SKM-1 treated with dmso at 0.1 percent for 144 hours (cell line): ENCODE results near the gene LLPH.
"Not testable (repeated sequence)": the region's sequence is repeated elsewhere in the genome, so short reads cannot be mapped to it uniquely, and the experiment has no call there.

Experiments
- DNase-seq: peaks from one replicate; lab custom pipeline; 2025; ENCODE audit not compliant: unreplicated experiment; lab: John Stamatoyannopoulos, UW

The LLPH gene

DNA sequence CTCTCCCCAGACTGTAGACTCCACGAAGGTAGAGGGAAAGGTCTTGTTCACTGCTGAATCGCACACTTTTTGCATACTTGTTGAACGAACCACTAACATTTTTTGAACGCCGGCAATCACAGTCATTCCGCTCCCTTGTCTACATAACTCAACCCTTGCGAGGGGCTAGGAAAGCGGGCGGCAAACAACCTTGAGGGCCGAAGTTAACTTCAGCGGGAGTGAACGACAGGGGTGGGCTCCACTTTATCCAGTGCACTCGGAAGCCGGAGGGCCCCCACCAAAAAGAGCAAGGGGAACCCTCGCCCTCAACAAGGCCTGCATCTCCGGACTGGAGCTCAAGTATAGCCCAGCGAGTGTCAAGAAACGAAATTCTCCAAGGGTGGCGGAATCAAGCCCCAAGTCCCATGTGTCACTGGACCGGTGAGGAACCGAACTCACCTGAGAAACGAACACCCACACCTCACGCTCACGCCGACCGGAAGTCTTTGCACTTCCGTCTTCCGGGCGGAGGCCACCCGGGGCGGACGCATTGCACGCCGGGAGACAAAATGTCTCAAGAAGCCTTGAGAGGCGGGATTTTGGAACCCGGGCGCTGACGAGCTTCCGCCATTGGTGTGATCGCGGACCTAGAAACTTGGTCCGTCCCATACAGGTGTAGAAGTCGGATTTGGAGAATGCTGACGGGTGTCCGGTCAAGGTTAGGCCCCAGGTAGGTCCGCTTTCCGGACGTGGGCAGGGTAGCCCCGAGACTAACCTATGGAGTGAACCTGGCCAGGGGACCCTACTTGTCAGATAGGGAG is at the start of gene LLPH:
LLPH (minus strand) TSS at position 484 of the 800 bp plus-strand sequence. CDS start 1,644 bp downstream, outside the sequence.
- DNase-seq, result peak; percentile 58

GRCh38 chr12:66176105-66176900 is 45.8 kb upstream of the LLPH start:
- DNase-seq, result no peak

- not testable (repeated sequence) for DNase-seq
Observed at GRCh38 chr12:66174391-66175325, 44.1 kb upstream of the LLPH start.

- DNase-seq, result no peak
Observed at GRCh38 chr12:66170606-66171005, 40.1 kb upstream of the LLPH start.

DNA sequence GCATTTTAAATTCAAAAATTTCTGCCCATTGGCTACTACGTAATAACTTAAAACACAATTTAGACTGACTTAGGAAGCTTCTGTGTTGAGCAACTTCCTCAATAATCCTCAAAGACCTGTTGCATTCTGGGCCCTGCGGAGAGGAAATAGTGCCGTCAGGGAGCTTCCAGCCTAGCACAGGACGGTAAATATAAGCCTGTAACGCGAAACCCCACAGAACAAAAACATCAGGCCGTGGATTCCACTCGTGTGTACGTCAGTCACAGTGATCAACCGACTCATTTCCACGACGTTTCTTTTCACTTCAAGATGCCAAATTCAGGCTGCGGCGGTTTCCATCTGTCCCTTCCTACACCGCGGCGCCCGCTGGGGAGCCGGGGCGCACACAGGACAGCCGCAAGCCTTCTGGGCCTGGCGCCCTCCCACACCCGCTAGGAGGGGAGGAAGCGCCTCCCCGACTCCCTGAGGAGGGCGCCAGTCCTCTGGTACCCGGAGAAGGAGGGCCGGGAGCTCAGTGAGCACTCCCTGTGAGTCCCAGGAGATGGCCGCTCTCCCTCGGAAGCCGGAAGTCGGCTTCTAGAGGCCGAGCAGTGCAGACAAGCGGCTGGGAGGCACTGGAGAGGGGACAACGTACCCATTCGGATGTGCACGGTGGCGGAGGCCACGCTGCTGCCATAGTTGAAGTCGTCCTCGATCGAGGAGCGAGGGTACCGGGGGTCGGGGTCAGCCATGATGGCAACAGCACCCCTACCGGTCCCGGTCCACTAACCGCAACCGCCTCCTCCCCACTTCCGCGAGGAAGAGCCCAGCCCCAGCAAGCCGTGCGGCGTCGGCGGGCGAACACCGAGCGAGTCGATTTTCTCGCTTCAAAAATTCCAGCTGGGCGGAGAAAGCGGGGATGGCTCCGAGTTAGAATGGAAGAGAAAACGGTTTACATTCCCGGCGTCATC is 38.9 kb upstream of the LLPH start, which contains the start of gene TMBIM4:
TMBIM4 (minus strand) TSS at position 776 of the 950 bp plus-strand sequence; CDS start at position 731, 45 bp downstream.
- DNase-seq, result peak; percentile 74

DNA sequence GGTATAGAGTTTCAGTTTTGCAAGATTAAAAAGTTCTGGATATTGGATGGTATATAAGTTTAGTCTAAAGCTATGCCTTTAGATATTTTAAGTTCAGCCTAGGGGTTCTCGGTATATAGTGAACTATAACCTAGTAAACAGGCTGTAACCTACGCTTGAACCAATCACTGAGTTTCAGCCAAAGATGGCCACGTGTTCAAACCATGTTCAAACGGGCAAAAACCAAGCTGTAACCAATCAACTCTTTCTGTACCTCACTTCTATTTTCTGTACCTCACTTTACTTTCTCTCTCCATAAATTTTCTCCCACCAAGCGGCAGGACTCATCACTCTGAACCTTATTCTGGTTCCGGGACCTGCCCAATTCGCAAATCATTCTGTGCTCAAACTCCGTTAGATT is 37.9 kb upstream of the LLPH start:
- no peak for DNase-seq

GRCh38 chr12:66166561-66166960 is 36.0 kb upstream of the LLPH start:
- DNase-seq, result no peak

- no peak for DNase-seq
Observed at GRCh38 chr12:66165141-66165540, 34.6 kb upstream of the LLPH start.

DNA sequence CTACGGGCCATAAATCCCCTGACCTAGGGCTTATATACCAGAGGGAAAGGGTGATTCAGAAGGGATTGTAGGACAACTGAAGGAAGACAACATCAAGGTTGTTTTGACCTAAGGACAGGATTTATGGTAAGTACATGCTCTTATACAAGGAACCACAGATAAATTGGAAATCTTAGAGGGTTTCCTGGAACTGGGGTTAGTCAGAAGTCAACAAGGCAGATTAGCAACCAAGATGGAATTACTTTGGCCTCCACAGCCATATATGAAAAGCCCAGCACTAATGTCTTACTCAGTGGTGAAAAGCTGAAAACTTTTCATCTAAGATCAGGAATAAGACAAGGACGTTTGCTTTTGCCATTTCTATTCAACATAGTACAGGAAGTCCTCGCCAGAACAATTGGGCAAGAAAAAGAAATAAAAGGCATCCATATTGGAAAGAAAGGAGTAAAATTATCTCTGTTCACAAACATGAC is 33.8 kb upstream of the LLPH start:
- no peak for DNase-seq

- DNase-seq, result no peak
Observed at GRCh38 chr12:66163289-66163688, 32.7 kb upstream of the LLPH start.

- DNase-seq, result no peak
Observed at GRCh38 chr12:66162701-66163100, 32.2 kb upstream of the LLPH start.

- no peak for DNase-seq
Observed at GRCh38 chr12:66160704-66161103, 30.2 kb upstream of the LLPH start.

GRCh38 chr12:66159123-66159522 is 28.6 kb upstream of the LLPH start:
- DNase-seq, result no peak

DNA sequence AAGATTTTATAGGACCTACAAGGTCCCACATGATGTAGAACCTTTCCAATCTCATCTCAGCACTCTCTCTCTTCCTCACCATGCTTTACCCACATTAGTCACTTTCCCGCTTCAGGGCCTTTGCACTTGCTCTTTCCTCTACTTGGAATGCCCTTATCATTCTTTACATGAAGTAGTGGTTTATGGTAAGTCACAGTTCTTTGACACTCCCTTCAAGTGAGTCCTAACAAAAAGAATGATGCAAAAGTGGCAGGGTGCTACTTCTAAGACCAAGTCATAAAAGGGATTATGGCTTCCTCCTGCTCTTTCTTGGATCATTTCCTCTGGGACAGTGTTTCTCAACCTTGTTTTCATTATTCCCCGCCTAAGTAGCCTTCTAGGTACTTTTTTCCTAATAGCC is 26.1 kb upstream of the LLPH start:
- DNase-seq, result no peak

- DNase-seq, result no peak
Observed at GRCh38 chr12:66154776-66155175, 24.2 kb upstream of the LLPH start.

DNA sequence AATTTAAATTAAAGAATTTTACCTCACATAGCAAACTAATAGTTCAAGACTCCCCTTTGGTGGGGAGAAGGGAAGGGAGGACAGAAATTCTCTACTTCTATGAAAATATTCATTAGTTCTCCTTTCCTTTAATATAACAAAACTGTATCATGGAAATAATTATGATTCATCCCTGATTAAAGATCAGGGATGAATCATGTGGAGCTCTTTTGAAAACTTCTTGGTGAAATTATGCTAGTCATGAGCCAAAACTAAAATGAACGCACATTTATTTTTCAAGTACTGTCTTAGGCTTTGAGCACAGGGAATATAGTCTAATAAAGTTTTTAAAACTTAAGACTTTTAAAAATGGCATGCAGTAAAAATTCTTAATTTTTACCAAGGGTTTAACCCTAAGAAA is 22.2 kb upstream of the LLPH start:
- DNase-seq, result no peak

GRCh38 chr12:66149702-66150398 is 19.3 kb upstream of the LLPH start:
- DNase-seq, result peak; percentile 73

DNA sequence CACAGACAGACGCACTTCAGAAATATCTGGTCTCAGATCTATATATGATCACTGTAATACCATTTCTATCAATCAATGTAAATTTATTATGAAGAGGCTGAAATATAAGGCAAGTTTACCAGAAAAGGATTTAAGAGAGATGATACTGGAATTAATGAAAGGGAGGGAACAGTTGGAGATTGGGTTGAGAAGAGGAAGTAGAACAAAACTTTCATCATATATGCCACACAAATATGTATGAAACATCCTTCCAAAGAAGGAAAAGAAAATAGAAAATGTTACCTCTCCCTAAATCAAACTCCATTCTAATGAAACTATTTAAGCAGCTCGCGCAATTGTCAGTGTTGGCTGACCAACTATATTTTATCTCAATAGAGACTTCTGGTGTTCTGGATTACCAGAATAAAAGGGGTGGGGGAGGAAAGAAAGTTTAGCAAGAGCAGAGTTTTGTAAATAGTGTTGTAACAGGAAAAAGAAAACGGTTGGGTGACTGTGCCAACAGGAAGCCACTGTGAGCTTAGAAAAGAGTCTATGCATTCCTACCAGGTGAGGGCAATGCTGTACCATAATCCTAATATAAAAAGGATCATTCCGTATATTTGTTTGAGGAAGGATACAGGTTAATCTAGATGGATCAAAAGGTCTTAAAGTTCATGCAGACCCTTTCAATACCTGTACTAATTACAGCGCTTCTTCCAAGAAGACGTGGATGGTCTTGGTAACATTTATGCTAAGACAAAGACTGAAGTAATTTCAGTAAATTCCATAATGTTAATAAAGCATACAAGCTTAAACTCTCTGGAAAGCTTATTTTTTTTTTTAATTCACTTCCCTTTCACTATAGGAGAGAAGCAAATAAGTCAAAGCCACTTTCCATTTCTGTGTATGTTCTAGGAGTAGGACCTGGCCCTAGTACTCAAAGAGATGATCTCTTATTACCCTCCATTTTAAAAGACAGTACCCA is 14.5 kb upstream of the LLPH start:
- peak; percentile 81 for DNase-seq
